SU-DHL-6 (cell line): ENCODE data around the gene MYO1D.

Source experiments
- CTCF ChIP-seq: fragments of 200-600 bp; sonication (generic); IDR thresholded peaks from one replicate; pipeline ENCODE4 v1.5.1; 2017; ENCODE audit warnings: antibody characterized with exemption, mild to moderate bottlenecking, low read length, moderate library complexity; ENCODE audit not compliant: insufficient read depth, poor library complexity, severe bottlenecking
- EZH2phosphoT487 ChIP-seq: fragments of 200-600 bp; sonication (generic), shearing (Covaris generic); conservative IDR thresholded peaks from 2 replicates; pipeline ENCODE4 v1.6.1; 2018; ENCODE audit warnings: mild to moderate bottlenecking, antibody characterized with exemption, low read length, moderate library complexity, mixed read lengths

DNA sequence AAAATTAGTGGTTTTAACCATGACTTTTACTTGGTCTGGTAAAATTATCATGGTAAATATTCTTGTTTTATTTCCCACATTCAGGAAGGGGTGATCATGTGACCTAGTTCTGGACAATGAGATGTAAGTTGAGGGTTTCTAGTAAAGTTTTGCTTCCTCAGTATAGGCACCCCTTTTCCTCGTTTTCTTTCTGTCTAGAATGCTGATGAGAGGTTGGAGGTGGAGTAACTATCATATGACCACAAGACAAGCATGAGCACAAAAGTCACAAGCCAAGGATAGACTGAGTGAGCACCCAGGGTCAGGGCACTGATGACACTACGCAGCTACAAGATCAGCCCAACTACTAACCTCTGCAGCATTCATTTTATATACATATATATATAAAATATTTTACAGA lies 53.9 kb downstream of the MYO1D start:
- TF ChIP-seq CTCF: no peak
- no peak for TF ChIP-seq EZH2phosphoT487
